Stimulated activated CD4-positive, alpha-beta T cell treated with anti-CD3 and anti-CD28 coated beads, Interleukin-4, amount 100 ng/mL, for 24 hours (primary cell): ENCODE measurements around the gene TCP1.
"Not testable (repeated sequence)": the region's sequence is repeated elsewhere in the genome, so short reads cannot be mapped to it uniquely, and the experiment has no call there.

Experiments used
- DNase-seq: peaks from one replicate; pipeline ENCODE4 v3.0.0-alpha.2; 2020

The TCP1 gene

DNA sequence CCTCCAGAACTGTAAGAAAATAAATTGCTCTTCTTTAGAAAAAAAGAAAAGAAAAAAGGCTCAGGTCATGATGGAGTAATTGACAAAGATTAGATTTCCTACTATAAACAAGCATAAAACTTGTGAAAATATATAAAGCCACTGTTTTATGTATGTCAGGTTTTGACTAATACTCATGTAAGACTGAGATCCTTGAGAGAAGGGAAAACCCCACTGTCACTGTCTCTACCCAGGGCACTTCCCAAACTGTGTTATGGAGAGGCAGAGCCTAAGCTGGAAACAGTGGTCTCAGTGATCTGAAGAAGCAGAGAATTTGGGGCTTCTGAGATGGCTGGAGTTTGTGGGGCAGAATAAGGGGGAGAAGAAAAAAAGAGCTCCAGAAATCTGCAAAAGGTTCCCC is 19.9 kb downstream of the TCP1 start:
- DNase-seq = no peak

- no peak for DNase-seq
Observed at GRCh38 chr6:159766906-159767305, 22.5 kb downstream of the TCP1 start.

GRCh38 chr6:159762681-159763293 is 26.6 kb downstream of the TCP1 start:
- DNase-seq = peak; percentile 24

DNA sequence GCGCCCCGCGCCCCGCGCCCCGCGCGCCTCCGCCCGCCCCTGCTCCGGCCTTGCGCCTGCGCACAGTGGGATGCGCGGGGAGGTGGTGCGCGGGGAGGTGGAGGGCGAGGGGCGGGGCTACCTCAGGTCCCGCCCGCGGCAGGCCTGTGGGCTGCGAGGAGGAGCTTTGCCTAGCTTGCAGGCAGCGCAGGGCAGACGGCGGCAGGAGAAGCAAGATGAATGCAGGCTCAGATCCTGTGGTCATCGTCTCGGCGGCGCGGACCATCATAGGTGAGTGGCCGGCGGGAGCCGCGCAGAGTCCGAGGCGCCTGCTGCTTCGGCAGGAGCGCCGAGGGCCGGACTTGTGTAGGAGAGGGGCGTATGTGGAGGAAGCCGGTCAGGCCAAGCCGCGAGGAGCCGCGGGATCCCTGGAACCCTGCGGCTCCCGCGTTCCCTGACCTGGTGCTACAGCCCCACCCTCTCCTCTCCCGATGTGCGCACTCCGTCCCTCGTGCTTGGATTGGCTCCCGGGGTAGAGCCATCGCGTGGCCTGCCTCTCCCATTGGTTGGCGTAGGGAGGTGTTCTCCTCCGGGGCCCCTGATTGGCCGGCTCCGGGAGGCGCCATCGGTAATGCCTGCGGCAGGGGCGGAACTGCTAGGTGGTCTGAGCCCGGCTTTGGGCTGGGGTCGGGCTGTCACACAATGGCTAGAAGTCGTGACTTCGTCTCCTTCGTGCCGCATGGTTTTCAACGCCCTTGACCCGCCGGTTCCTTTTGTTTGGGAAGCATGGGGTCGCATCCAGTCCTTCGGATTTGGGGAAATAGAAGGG is 27.3 kb downstream of the TCP1 start, which contains the start of gene ACAT2:
TSS of gene ACAT2 (plus strand) at position 173 of the 808 bp plus-strand sequence. CDS start at position 216, 43 bp downstream.
- peak; percentile 95 for DNase-seq

- DNase-seq = peak; percentile 24
Observed at GRCh38 chr6:159761129-159761872, 28.1 kb downstream of the TCP1 start.

GRCh38 chr6:159760602-159761057 is 28.8 kb downstream of the TCP1 start:
- DNase-seq = no peak

GRCh38 chr6:159759645-159760044 is 29.8 kb downstream of the TCP1 start:
- no peak for DNase-seq

GRCh38 chr6:159758031-159759001 is 31.1 kb downstream of the TCP1 start:
- no peak for DNase-seq

DNA sequence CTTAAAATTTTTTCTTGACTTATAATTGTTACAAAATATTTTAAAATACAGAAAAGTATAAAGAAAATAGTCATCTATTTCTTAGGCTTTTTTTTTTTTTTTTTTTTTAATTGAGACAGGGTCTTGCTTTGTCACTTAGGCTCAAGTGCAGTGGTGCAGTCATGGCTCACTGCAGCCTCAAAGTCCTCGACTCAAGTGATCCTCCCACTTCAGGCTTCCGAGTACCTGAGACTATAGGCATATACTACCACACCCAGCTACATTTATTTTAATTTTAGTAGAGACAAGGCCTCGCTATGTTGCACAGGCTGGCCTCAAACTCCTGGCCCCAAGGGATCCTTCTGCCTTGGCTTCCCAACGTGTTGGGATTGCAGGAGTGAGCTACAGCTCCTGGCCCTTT is 32.9 kb downstream of the TCP1 start:
- no peak for DNase-seq

DNA sequence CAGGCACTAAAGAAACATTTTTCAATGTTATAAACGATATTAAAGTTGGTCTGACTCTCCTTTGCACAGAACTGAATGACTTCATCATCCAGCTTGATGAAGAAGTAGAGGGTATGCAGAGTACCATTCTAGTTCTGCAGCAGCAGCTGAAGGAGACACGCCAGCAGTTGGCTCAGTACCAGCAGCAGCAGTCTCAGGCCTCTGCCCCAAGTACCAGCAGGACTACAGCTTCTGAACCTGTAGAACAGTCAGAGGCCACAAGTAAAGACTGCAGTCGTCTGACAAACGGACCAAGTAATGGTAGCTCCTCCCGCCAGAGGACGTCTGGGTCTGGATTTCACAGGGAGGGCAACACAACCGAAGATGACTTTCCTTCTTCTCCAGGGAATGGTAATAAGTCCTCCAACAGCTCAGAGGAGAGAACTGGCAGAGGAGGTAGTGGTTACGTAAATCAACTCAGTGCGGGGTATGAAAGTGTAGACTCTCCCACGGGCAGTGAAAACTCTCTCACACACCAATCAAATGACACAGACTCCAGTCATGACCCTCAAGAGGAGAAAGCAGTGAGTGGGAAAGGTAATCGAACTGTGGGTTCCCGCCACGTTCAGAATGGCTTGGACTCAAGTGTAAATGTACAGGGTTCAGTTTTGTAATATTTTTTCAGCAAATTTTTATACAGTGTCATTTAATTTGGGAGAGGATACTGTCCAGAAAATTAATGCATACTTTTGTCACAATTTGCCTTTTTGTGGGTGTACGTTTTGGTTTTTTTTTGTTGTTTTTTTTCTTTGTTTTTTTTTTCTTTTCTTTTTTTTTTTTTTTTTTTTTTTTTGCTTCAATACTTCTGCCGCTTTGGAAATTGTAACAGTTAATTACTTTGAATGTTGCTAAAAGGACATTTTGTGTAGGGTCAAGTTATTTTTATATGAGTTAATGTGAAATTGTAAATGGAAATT is 34.2 kb downstream of the TCP1 start:
- DNase-seq = no peak

DNA sequence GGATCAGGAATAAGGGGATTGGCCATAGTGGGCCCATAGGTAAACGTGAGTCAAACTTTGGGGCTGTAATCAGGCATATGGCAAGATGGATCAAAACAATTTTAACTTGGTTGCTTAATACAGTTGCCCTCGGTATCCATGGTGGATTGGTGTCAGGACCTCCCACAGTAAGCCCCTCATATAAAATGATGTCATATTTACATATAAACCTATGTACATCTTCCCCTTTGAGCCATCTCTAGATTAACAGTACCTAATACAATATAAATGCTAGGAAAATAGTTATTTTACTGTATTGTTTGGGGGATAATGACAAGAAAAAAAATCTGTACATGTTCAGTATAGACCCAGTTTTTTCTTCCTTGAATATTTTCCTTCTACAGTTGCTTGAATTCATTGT is 35.0 kb downstream of the TCP1 start:
- no peak for DNase-seq

DNA sequence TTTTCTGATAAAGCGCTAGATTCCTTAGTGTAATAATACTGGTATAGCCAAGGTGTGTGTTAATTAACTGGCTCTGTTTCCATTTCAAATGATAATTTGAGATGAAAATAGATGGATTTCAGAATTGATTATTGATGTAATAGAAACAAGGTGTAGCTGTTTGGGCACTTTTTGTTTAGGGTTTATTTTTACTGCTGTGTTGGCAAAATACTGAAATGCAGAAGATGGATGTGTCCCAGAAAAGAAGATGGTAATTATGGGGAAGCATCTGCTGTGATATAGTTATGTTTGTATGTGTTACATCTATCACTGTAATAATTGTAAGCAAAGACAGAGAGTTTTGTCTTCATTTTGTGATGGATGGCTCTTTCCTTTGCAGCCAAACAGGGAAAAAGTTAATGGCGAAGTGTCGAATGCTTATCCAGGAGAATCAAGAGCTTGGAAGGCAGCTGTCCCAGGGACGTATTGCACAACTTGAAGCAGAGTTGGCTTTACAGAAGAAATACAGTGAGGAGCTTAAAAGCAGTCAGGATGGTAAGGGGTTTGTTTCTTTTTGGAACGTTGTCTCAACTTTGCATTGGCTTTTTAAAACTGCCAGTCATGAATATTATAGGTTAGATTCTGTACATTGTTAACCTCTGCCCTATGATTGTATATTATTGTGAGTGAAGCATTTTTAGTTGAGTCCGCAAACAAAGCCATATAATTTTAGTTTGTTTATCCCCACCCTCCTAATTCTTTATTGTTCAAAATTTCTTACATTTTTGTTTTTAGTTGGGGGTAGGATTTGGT is 36.1 kb downstream of the TCP1 start:
- no peak for DNase-seq

DNA sequence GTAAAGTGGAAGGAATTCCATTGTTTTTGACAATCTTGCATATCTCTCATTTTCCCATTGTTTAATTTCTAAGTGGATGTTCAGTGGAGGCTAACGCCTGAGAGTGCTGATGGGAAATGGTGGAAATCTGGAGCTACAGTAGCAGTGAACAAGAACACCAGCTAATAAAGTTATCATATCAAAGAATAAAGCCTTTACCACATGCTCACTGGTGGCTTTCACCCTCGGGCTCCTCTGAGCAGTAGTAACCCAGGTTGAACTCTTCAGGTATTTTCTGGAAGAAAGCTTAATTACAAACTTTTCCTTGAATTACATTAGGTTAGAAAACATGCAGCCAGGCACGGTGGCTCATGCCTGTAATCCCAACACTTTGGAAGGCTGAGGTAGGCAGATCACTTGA is 38.0 kb downstream of the TCP1 start:
- DNase-seq = no peak

GRCh38 chr6:159748127-159748526 is 41.3 kb downstream of the TCP1 start:
- not testable (repeated sequence) for DNase-seq

DNA sequence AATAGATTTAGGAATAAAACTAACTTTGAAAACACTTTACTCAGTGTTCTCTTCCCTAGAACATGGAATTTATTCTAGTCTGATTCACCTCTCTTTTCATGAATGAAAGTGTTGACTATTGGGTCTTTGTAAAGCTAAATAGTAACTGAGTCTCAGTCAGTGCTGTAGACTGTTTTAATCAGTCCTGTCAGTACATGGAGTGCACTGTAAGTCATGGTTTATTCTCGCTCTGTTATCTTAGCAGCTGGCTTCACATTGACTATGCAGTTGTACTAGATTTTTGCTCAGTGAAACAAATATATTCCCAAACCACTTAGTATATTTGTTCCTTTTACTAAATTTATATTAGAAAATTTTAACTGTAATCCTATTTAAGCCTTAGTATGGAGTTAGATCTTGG is 42.6 kb downstream of the TCP1 start:
- no peak for DNase-seq

DNA sequence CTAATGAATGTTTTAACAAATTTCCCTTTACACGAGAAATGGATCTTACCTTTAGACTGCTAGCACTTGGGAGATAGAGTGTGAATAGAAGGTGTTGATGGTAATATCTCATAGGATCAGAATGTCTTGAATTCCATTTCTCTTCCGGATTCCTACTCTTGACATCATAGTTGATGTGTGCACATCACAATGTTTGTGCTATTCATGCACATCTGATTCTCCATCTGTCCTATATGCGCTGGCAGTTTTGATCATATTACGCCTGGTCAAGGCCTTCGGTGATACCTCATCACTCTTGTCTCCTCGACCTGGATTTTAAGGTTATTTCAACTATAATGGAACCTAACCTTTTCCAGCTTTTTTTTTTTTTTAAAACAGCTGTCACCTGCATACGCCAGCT is 44.3 kb downstream of the TCP1 start:
- no peak for DNase-seq

DNA sequence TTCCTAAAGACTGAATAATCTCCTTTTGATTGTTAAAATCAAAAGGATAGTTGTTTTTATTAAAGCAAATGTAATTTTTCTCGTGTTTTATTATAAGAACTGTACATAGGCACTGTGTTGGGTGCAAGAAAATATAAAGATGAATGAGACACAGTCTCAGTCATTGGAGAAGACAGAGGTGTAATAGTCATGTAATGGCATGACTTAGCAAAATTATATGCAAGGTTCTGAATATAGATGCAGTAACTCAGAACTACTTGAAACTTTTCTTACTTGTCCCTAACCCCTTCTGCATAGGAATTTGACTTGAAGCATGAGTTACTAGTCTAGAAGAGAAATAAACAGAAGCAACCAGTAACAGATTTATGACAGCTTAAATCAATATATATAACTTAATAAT is 47.2 kb downstream of the TCP1 start:
- DNase-seq = no peak

DNA sequence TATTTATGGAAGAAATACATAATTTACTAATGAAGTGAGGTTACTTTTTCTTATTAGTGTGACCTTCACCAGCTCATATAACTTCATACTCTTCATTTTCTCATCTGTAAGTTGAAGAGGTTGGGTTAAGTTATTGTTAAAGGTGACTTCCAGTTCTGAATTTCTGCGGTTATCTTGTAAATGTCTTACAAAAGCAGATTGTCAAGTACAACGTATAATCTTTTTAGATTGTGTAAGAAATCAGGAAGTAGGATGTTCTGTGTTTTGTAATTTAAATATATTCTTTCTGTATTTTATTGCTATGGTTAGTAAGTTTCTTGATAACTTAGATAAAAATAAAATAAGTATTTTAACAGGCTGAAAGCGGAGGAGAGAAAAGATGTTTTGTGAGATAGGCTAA is 50.1 kb downstream of the TCP1 start:
- no peak for DNase-seq

- no peak for DNase-seq
Observed at GRCh38 chr6:159736908-159737307, 52.5 kb downstream of the TCP1 start.

DNA sequence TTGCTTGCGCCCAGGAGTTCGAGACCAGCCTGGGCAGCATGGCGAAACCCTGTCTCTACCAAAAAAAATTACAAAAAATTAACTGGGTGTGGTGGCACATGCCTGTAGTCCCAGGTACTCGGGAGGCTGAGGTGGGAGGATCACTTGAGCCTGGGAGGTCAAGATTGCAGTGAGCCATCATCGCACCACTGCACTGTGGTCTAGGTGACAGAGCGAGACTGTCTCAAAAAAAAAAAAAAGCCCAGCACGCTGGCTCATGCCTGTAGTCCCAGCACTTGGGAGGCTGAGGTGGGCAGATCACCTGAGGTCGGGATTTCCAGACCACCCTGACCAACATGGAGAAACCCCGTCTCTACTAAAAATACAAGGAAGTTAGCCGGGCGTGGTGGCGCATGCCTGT is 56.0 kb downstream of the TCP1 start:
- DNase-seq = not testable (repeated sequence)
